GM06990 (cell line): ENCODE data around the gene PTPRE.

Experiments
- DNase-seq: peaks from one replicate; pipeline ENCODE4 v3.0.0-alpha.2; 2011; ENCODE audit not compliant: insufficient read length; ENCODE audit errors: extremely low read depth
- H3K27me3 ChIP-seq: replicated peaks from 2 replicates; pipeline ENCODE4 v1.6.0; 2011; ENCODE audit warnings: low read length; ENCODE audit not compliant: control insufficient read depth, insufficient read depth
- H3K36me3 ChIP-seq: 2 replicates; pipeline ENCODE4 v1.5.1; 2011; ENCODE audit warnings: low read length; ENCODE audit not compliant: control insufficient read depth, insufficient read depth
- H3K4me3 ChIP-seq: replicated peaks from 2 replicates; pipeline ENCODE4 v1.5.1; 2011; ENCODE audit warnings: low read depth, mild to moderate bottlenecking, control low read depth, low read length
- TF ChIP-seq, protein P1 (sequence below): IDR thresholded peaks from 2 replicates; pipeline ENCODE4 v1.5.1; 2011; ENCODE audit warnings: low read length, control low read depth, mild to moderate bottlenecking, inconsistent platforms; ENCODE audit not compliant: insufficient read depth, poor library complexity, severe bottlenecking

The PTPRE gene

GRCh38 chr10:128116187-128116586, 209.3 kb downstream of the PTPRE start:
- no peaks in the 10 kb centered on the region for H3K27me3 ChIP-seq
- H3K4me3 ChIP-seq: no peak overlapping the region
- TF ChIP-seq, protein P1, sequence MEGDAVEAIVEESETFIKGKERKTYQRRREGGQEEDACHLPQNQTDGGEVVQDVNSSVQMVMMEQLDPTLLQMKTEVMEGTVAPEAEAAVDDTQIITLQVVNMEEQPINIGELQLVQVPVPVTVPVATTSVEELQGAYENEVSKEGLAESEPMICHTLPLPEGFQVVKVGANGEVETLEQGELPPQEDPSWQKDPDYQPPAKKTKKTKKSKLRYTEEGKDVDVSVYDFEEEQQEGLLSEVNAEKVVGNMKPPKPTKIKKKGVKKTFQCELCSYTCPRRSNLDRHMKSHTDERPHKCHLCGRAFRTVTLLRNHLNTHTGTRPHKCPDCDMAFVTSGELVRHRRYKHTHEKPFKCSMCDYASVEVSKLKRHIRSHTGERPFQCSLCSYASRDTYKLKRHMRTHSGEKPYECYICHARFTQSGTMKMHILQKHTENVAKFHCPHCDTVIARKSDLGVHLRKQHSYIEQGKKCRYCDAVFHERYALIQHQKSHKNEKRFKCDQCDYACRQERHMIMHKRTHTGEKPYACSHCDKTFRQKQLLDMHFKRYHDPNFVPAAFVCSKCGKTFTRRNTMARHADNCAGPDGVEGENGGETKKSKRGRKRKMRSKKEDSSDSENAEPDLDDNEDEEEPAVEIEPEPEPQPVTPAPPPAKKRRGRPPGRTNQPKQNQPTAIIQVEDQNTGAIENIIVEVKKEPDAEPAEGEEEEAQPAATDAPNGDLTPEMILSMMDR: no peak
- no peak for DNase-seq
- peaks cover 16% of the 10 kb centered on the region for H3K36me3 ChIP-seq

DNA sequence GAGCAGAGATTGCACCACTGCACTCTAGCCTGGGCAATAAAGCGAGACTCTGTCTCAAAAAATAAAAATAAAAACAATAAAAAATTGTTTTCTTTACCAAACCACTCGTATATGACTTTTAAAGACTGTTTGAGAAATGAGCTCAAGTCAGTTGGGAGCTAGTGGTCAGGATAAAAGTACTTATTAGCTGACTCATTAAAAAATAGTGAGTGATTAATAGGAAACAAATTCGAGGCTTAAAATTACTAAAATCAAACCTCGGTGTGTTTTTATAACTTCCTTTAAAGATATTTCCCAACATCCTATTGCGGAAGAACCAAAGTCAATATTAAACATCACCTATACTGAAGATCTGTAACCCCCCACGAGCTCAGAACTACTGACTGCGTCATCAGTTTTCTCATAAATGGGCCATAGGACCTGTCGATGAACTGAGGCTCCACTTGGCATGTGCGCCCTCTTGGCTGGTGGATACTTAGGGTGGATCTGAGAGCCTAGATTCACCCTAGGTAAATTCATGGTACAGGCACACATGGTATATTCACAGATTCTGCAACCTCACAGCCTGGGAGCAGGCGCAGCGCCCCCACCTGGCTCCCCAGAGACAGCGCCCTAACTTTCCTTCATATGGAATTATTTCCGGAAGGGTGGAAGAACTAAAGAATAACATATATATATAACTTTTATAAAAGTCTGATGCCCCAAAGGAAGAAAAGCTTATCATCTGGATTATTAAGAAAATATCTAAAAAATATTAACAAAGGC, 210.1 kb downstream of the PTPRE start:
- TF ChIP-seq, protein P1: peak; percentile 42
- no peak for DNase-seq
- H3K36me3 ChIP-seq: peaks cover 16% of the 10 kb centered on the region
- no peak overlapping the region for H3K4me3 ChIP-seq
- H3K27me3 ChIP-seq: no peaks in the 10 kb centered on the region

GRCh38 chr10:128121750-128122412, 215.0 kb downstream of the PTPRE start:
- no peak for DNase-seq
- Histone ChIP-seq H3K36me3 (no peaks in the 10 kb centered on the region; the same call in 1 of the 2 replicates), H3K27me3 (no peaks in the 10 kb centered on the region), H3K4me3 (no peak overlapping the region)
- TF ChIP-seq, protein P1: no peak

DNA sequence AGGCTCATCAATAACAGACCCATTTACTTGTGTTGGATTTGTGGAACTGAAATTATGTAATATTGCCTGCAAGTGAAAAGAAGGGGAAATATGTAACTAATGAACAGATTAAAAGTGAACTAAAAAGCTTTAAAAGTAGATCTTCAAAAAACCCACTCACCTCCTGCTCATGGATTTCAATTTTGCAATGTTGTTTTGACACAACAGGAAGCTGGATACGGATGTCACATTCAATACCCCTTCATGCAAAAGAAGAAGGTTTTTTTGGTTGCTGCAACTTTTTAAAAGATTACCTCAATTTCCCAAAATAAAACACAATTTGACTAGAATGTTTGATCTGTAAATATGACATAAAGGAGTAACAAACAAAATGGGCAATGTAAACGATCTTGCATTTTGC, 216.0 kb downstream of the PTPRE start:
- no peak for DNase-seq
- H3K36me3 ChIP-seq: no peaks in the 10 kb centered on the region; the same call in 1 of the 2 replicates
- peak overlapping the region; percentile 92 for H3K4me3 ChIP-seq

GRCh38 chr10:128123846-128124245, 216.9 kb downstream of the PTPRE start:
- Histone ChIP-seq H3K27me3 (no peaks in the 10 kb centered on the region), H3K4me3 (peak overlapping the region; percentile 92), H3K36me3 (no peaks in the 10 kb centered on the region; the same call in 1 of the 2 replicates)
- no peak for DNase-seq
- TF ChIP-seq, protein P1: no peak

More for the DNA sequence above, 216.0 kb downstream of the PTPRE start:
- H3K27me3 ChIP-seq: no peaks in the 10 kb centered on the region
- TF ChIP-seq, protein P1: no peak
